GM21423 (cell line): ENCODE measurements around the gene SLC1A5.

Source experiments
- ATAC-seq: cut with Tn5 transposase; IDR thresholded peaks from one replicate; pipeline ENCODE4 v1.9.1; 2021; ENCODE audit warnings: mild to moderate bottlenecking, moderate library complexity; ENCODE audit not compliant: unreplicated experiment

SLC1A5 gene

DNA sequence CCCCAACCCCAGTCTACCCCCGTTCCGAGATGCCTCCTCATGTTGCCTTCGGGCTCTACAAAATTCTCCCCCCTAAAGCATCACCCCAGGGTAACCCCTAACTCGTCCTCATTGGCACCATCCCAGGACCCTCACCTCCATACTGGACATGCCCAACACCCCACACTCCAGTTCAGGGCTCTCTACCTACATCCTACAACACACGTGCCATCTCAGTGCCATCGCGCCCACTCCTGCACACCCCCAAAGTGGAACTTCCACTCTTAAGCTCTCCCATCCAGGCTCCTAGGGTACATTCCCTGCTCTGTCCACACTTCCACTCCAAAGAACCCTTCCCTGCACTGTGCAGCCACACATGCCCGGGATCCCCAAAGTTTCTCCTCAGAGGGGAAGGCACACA is 43.4 kb downstream of the SLC1A5 start:
- ATAC-seq, result no peak

- no peak for ATAC-seq
Observed at GRCh38 chr19:46744005-46744691, 44.2 kb downstream of the SLC1A5 start.

DNA sequence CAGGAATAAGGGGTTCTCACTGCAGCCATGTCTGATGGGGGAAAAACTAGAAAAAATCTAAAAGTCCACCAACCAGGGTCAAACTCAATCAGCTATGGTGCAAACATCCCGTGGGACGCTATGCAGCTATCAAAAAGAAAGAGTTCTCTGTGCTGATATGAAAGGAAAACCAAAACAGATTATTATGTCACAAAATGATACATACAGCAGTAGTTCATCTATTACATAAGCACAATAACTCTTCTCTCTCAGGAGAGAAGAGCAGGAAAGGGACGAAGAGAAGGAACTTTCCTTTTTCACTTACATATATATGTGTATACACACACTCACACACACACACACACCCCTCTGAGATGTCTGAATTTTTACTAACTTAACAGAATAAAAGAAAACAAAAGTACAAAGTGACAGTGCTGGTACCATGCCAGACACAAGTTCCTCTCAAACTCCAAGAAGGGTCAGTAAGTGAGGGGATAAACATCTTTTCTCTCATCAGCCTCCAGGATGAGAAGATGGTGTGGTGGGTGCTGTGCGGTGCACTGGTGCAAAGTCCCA is 45.4 kb downstream of the SLC1A5 start:
- ATAC-seq, result no peak

- ATAC-seq, result no peak
Observed at GRCh38 chr19:46741447-46741846, 46.9 kb downstream of the SLC1A5 start.

DNA sequence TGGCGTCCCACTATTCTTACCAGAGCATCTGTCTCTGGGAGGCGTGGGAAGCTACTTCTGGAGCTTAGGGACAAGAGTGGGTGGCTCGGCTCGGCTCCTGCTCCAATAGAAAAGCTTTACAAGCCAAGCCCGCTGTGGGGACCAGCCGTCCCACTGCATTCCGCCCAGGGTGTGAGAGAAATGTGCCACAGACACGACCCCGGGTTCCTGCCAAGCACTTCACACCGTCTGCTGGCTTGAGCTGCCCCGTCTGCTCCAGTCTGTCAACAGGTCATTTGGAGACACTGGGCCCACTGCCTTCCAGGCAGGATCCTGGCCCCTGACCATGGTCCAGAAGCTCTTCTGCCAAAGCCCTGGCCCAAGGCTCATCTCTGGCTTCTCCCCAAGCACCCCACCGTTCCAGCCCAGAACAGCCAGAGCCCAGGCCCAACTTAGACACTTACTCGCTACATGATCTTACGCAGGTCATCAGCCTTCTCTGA is 49.1 kb downstream of the SLC1A5 start:
- ATAC-seq, result no peak

- ATAC-seq, result no peak
Observed at GRCh38 chr19:46737761-46738171, 50.6 kb downstream of the SLC1A5 start.

GRCh38 chr19:46737298-46737654 is 51.1 kb downstream of the SLC1A5 start:
- ATAC-seq, result no peak

DNA sequence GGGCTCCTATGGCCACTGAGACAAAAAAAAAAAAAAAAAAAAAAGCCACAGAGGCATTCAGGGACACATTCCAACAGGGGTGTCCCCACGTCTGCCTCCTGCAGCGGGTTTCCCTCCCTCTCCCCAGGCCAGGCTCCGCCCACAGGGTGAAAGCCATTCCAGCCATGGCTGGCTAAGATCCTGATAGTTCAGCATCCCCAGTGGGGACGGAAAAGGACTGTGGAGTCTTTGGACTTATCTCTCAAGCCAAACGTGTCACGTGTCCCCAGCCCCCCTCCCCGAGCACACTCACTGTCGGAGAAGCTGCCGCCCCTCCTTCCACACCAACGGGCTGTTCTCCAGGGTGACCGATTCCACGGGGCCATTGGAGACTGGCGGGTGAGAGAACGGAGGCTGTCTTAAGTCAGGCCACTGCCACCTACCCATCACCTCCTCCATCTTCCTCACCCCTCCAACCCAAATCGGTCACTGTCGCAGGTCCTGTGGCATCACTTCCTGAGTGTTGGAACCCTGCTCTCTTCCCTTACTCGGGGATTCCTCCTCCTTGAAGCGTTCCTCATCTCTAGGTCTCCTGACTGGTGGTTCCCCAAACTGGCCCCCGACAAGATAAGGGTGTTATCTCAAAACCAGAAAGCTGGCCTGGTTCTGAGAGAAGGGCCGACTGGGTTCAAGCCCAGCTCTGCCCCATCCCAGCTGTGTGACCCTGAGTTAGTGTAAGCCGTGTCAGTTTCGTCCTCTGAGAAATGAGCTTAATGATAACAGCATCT is 51.7 kb downstream of the SLC1A5 start:
- ATAC-seq, result no peak

DNA sequence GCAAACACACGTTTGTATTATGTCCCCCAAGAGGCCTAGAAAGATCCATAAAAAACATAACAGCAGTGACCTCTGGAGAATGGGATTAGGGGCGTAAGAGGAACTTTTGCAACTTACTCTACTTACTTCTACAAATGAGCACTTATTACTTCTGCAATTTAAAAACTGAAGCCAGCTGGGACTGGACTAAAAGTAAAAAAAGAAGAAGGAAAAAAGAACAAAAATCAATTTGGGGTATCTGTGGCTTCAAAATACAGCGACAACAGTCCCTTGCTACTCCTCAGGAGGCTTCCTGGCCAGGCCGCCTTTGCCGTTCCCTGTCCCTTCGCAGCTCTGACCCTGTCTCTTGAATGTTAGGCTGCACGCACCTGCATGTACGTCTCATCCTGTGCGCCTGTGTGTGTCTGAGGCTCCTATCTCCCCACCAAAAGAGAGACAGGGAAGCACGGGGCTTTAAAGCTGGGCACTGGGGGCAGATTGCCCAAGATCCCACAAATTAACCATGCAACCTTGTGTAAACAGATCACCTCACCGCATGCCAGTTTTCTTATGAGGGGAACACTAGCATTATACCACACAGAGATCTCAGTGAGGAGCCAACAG is 54.6 kb downstream of the SLC1A5 start:
- ATAC-seq, result no peak

- ATAC-seq, result no peak
Observed at GRCh38 chr19:46732966-46733689, 55.3 kb downstream of the SLC1A5 start.

DNA sequence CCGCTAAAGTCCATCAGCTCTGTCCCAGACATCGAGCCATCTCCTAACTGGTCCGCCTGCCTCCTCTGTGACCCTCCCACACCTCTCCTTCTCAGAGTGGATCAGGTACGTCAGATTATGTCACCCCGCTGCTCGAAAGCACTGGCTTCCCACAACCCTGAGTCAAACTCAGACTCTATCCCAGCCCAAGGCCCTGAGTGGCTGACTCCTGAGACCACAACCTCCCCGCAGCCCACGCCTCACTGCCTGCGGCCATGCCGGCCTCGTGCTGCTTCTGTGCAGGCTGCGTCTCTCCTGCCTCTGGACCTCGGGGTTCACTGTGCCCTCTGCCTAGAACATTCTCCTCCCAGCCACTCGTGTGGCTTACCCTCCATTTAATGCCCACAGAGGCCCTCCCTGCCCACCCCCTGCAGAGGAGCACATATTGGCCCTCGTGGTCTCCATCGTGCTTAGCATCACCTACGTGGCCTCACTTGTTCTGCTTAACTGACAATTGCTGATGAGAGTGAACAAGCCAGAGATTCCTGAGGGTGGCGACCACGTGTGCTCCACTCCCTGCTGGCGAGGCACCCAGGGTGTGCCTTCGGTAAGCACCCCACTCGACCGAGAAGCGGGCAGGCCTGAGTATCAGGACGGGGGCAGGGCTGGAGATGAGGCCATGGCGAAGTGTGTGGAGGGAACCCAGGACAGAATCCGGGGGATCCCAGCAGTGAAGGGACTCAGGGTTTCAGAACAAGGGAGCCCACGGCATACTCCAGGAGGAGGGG is 56.0 kb downstream of the SLC1A5 start:
- ATAC-seq, result no peak

DNA sequence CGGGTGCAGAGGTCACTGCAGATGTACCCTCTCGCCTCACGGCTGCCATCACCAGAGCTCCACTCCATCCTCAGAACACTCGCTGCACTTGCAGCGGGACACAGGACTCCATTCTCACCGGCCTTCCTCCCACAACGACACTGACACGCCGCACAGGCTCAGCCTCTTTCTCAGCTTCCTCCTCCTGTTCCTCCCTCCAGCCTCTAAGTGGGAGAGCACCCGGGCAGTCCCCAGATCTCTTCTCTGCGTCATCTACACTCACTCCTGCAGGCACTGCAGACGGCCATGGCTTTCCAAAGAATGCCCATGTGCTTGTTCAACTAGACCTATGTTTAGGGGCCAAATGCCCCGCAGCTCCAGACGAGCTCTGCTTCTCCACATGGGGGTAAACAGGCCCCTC is 56.8 kb downstream of the SLC1A5 start:
- ATAC-seq, result no peak

GRCh38 chr19:46731007-46731501 is 57.3 kb downstream of the SLC1A5 start:
- no peak for ATAC-seq

- ATAC-seq, result no peak
Observed at GRCh38 chr19:46730595-46730994, 57.8 kb downstream of the SLC1A5 start.

GRCh38 chr19:46730187-46730586 is 58.2 kb downstream of the SLC1A5 start:
- ATAC-seq, result no peak

- ATAC-seq, result no peak
Observed at GRCh38 chr19:46729696-46730095, 58.7 kb downstream of the SLC1A5 start.

DNA sequence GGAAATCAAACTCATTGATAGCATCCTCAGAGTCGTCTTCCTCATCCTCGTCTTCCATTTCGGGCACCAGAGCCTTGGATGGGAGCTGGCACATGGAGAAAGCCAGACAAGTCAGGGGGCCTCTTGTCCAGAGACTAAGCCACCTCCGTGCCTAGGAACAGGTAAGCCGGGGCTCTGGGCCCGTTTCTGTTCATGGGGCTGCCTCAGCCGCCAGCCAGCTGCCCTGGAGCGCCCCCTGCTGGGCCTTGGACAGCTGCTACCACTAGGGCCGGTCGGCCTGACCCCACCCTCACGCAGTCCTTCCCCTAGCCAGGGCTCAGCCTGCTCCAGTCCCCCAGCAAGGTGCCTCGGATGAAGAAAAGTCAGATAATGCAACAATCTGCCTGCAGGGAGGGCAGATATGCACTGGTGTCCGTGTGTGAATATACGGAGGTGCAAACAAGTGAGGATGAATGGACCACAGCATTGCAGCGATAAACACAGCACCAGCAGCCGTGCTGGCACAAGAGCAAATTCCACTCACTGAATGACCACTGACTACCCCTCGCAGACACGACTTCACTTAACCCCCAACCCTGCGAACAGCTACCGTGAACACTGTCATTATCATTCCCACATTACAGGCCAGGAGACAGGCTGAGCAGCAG is 59.6 kb downstream of the SLC1A5 start:
- no peak for ATAC-seq

GRCh38 chr19:46728208-46728607 is 60.2 kb downstream of the SLC1A5 start:
- ATAC-seq, result no peak

GRCh38 chr19:46727757-46728156 is 60.6 kb downstream of the SLC1A5 start:
- ATAC-seq, result no peak
